OCI-LY3 (cell line): ENCODE data around the gene HMGN4.
A peak's percentile ranks its signal among the peaks of the same experiment; 100 is the strongest.

Experiments
- H2AFZ ChIP-seq: fragments of 200-600, 300-600 bp; shearing (Covaris generic); 2 replicates; pipeline ENCODE4 v1.6.0; 2014; ENCODE audit warnings: antibody characterized with exemption, low read depth, low read length
- H3K27ac ChIP-seq: fragments of 200-600, 300-600 bp; sonication (generic); 2 replicates; pipeline ENCODE4 v1.5.1; 2014; ENCODE audit warnings: mild to moderate bottlenecking, low read length, moderate library complexity, mixed read lengths
- H3K27me3 ChIP-seq: fragments of 200-600, 300-600 bp; sonication (generic); 2 replicates; pipeline ENCODE4 v1.6.1; 2014; ENCODE audit warnings: low read depth, low read length, mixed read lengths
- H3K36me3 ChIP-seq: fragments of 200-600, 300-600 bp; sonication (generic); replicated peaks from 2 replicates; pipeline ENCODE3; 2014; ENCODE audit warnings: low read depth, low read length, mixed read lengths
- H3K4me1 ChIP-seq: fragments of 300-600, 200-600 bp; sonication (generic); 2 replicates; pipeline ENCODE4 v1.6.1; 2014; ENCODE audit warnings: low read length, mixed read lengths
- H3K4me2 ChIP-seq: fragments of 200-600, 300-600 bp; sonication (generic); 2 replicates; pipeline ENCODE4 v1.6.1; 2014; ENCODE audit warnings: low read length, mixed read lengths
- H3K4me3 ChIP-seq: fragments of 300-600, 200-600 bp; sonication (generic); 2 replicates; pipeline ENCODE4 v1.5.1; 2014; ENCODE audit warnings: antibody characterized with exemption, mild to moderate bottlenecking, low read length, moderate library complexity
- H3K79me2 ChIP-seq: fragments of 300-600, 200-600 bp; shearing (Covaris generic); 2 replicates; pipeline ENCODE4 v1.6.1; 2014; ENCODE audit warnings: mild to moderate bottlenecking, low read length, mixed read lengths
- H3K9ac ChIP-seq: fragments of 300-600, 200-600 bp; shearing (Covaris generic); 2 replicates; pipeline ENCODE4 v1.6.0; 2014; ENCODE audit warnings: mild to moderate bottlenecking, low read length, moderate library complexity
- H3K9me3 ChIP-seq: fragments of 200-600, 300-600 bp; shearing (Covaris generic); 2 replicates; pipeline ENCODE4 v1.6.1; 2014; ENCODE audit warnings: low read length, mixed read lengths; ENCODE audit not compliant: insufficient read depth
- H4K20me1 ChIP-seq: fragments of 200-600, 300-600 bp; sonication (generic); 2 replicates; pipeline ENCODE4 v1.6.1; 2016; ENCODE audit warnings: low read length, mixed read lengths; ENCODE audit not compliant: insufficient read depth
- EZH2phosphoT487 ChIP-seq: fragments of 200-600 bp; shearing (Covaris generic); IDR thresholded peaks from 2 replicates; pipeline ENCODE4 v1.6.1; 2018; ENCODE audit warnings: antibody characterized with exemption, mixed run types, low read depth
- TF ChIP-seq, protein P1 (sequence below): fragments of 200-600, 300-600 bp; sonication (generic); IDR thresholded peaks from 2 replicates; pipeline ENCODE4 v1.5.1; 2014; ENCODE audit warnings: antibody characterized with exemption, low read length, low read depth

The HMGN4 gene

DNA sequence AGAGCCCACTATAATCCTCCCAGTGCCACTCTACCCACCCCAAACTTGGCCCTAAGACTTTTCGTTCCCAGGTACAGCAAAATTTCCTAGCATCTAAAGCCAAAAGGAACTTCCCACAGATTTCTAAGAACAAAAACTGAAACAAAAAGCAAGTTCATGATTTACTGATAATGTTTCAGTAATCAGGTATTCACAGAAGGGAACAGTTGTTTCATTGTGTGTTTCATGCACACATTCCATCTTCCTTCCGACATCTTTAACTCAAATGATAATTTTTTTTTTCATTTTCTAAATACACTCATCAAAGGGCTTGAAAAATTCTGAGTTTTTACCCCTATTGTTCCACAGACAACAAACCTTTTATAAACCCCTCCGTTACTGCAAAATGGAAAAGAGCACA, 44.0 kb upstream of the HMGN4 start:
- Histone ChIP-seq H3K36me3 (no peaks in the 10 kb centered on the region), H3K27me3 (no peaks in the 10 kb centered on the region), H3K27ac (no peak overlapping the region), H3K4me1 (peaks cover 11% of the 10 kb centered on the region), H3K4me3 (no peak overlapping the region), H3K4me2 (no peak overlapping the region), H3K79me2 (no peaks in the 10 kb centered on the region), H2AFZ (no peak overlapping the region), H4K20me1 (no peaks in the 10 kb centered on the region), H3K9ac (no peak overlapping the region), H3K9me3 (no peaks in the 10 kb centered on the region)
- TF ChIP-seq, protein P1, sequence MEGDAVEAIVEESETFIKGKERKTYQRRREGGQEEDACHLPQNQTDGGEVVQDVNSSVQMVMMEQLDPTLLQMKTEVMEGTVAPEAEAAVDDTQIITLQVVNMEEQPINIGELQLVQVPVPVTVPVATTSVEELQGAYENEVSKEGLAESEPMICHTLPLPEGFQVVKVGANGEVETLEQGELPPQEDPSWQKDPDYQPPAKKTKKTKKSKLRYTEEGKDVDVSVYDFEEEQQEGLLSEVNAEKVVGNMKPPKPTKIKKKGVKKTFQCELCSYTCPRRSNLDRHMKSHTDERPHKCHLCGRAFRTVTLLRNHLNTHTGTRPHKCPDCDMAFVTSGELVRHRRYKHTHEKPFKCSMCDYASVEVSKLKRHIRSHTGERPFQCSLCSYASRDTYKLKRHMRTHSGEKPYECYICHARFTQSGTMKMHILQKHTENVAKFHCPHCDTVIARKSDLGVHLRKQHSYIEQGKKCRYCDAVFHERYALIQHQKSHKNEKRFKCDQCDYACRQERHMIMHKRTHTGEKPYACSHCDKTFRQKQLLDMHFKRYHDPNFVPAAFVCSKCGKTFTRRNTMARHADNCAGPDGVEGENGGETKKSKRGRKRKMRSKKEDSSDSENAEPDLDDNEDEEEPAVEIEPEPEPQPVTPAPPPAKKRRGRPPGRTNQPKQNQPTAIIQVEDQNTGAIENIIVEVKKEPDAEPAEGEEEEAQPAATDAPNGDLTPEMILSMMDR, result no peak

DNA sequence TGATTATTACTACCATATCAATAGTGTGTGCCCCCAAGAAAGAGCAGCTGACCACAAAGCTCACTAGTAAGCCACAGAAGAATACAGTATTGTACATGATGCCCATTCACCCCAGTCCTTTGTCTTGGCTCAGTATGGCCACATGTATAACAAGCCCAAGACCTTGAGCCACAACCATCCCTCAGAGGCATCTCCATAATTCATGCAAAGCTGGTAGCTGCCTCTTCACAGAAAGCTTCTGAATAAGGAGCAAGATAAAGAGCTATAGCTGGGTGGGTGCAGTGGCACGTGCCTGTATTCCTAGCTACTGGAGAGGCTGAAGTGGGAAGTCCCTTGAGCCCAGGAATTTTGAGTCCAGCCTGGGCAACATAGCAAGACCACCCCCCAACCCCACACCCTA, 42.9 kb upstream of the HMGN4 start:
- H3K27me3 ChIP-seq, result no peaks in the 10 kb centered on the region
- peaks cover 11% of the 10 kb centered on the region for H3K4me1 ChIP-seq
- H3K27ac ChIP-seq, result no peak overlapping the region
- H3K9me3 ChIP-seq, result no peaks in the 10 kb centered on the region
- H3K36me3 ChIP-seq, result no peaks in the 10 kb centered on the region
- no peak overlapping the region for H3K9ac ChIP-seq
- no peak overlapping the region for H3K4me3 ChIP-seq
- TF ChIP-seq, protein P1, result no peak
- no peak for TF ChIP-seq EZH2phosphoT487
- H2AFZ ChIP-seq, result no peak overlapping the region
- H3K79me2 ChIP-seq, result no peaks in the 10 kb centered on the region
- no peak overlapping the region for H3K4me2 ChIP-seq
- no peaks in the 10 kb centered on the region for H4K20me1 ChIP-seq

- Histone ChIP-seq H2AFZ (no peak overlapping the region), H3K27ac (no peak overlapping the region), H3K9me3 (no peaks in the 10 kb centered on the region), H3K79me2 (no peaks in the 10 kb centered on the region), H3K4me2 (peak overlapping the region; percentile 31), H3K4me3 (no peak overlapping the region), H3K27me3 (no peaks in the 10 kb centered on the region), H3K36me3 (no peaks in the 10 kb centered on the region), H3K4me1 (peaks cover 18% of the 10 kb centered on the region), H3K9ac (no peak overlapping the region), H4K20me1 (no peaks in the 10 kb centered on the region)
- TF ChIP-seq, protein P1, result no peak
- TF ChIP-seq EZH2phosphoT487, result no peak
Measured at GRCh38 chr6:26497610-26498009, 40.6 kb upstream of the HMGN4 start.

GRCh38 chr6:26500102-26500501, 38.1 kb upstream of the HMGN4 start, which contains the start of gene BTN1A1:
BTN1A1 (plus strand) TSS chr6:26500303; CDS start chr6:26501287, 984 bp downstream.
- Histone ChIP-seq H3K4me1 (peaks cover 21% of the 10 kb centered on the region), H3K27me3 (no peaks in the 10 kb centered on the region), H3K4me3 (no peak within 1 kb of the TSS), H3K9ac (no peak within 1 kb of the TSS), H3K9me3 (no peaks in the 10 kb centered on the region), H3K79me2 (no peaks in the 10 kb centered on the region), H2AFZ (no peak within 1 kb of the TSS), H4K20me1 (no peaks in the 10 kb centered on the region), H3K27ac (no peak within 1 kb of the TSS), H3K4me2 (no peak within 1 kb of the TSS), H3K36me3 (no peaks in the 10 kb centered on the region)
- TF ChIP-seq EZH2phosphoT487, result no peak
- TF ChIP-seq, protein P1, result no peak
